Measurements from ENCODE around the gene SIRT5.

The SIRT5 gene

GRCh38 chr6:13574571-13575376, at the start of gene SIRT5:
SIRT5 (plus strand) TSS chr6:13574601; CDS start chr6:13584111, 9,510 bp downstream.
- peak; percentile 90 for DNase-seq (ENCODE audit: low read depth)

- DNase-seq (ENCODE audit: low read depth), result no peak
Observed at GRCh38 chr6:13524801-13525508, 49.4 kb upstream of the SIRT5 start.

GRCh38 chr6:13526357-13526726, 48.1 kb upstream of the SIRT5 start:
- no peak for DNase-seq (ENCODE audit: low read depth)

- DNase-seq (ENCODE audit: low read depth), result peak; percentile 33
Observed at GRCh38 chr6:13526727-13527670, 47.4 kb upstream of the SIRT5 start.

- no peak for DNase-seq (ENCODE audit: low read depth)
Observed at GRCh38 chr6:13527671-13528056, 46.7 kb upstream of the SIRT5 start.

- no peak for DNase-seq (ENCODE audit: low read depth)
Observed at GRCh38 chr6:13528232-13528631, 46.2 kb upstream of the SIRT5 start.

GRCh38 chr6:13528777-13529343, 45.5 kb upstream of the SIRT5 start:
- DNase-seq (ENCODE audit: low read depth), result no peak

GRCh38 chr6:13531956-13532355, 42.4 kb upstream of the SIRT5 start:
- DNase-seq (ENCODE audit: low read depth), result no peak

- no peak for DNase-seq (ENCODE audit: low read depth)
Observed at GRCh38 chr6:13534536-13534935, 39.9 kb upstream of the SIRT5 start.

GRCh38 chr6:13535306-13535705, 39.1 kb upstream of the SIRT5 start:
- peak; percentile 15 for DNase-seq (ENCODE audit: low read depth)

- no peak for DNase-seq (ENCODE audit: low read depth)
Observed at GRCh38 chr6:13536796-13537526, 37.4 kb upstream of the SIRT5 start.

GRCh38 chr6:13537527-13537897, 36.9 kb upstream of the SIRT5 start:
- DNase-seq (ENCODE audit: low read depth), result no peak

GRCh38 chr6:13538084-13538483, 36.3 kb upstream of the SIRT5 start:
- DNase-seq (ENCODE audit: low read depth), result peak; percentile 76

- DNase-seq (ENCODE audit: low read depth), result no peak
Observed at GRCh38 chr6:13538600-13538999, 35.8 kb upstream of the SIRT5 start.

GRCh38 chr6:13539572-13539971, 34.8 kb upstream of the SIRT5 start:
- DNase-seq (ENCODE audit: low read depth), result no peak

GRCh38 chr6:13541496-13541895, 32.9 kb upstream of the SIRT5 start:
- DNase-seq (ENCODE audit: low read depth), result no peak

GRCh38 chr6:13544454-13545186, 29.8 kb upstream of the SIRT5 start:
- no peak for DNase-seq (ENCODE audit: low read depth)

GRCh38 chr6:13545885-13546284, 28.5 kb upstream of the SIRT5 start:
- DNase-seq (ENCODE audit: low read depth), result no peak

GRCh38 chr6:13548500-13549210, 25.7 kb upstream of the SIRT5 start:
- DNase-seq (ENCODE audit: low read depth), result no peak

- DNase-seq (ENCODE audit: low read depth), result no peak
Observed at GRCh38 chr6:13550656-13551055, 23.7 kb upstream of the SIRT5 start.
